Keratinocyte (primary cell): ENCODE measurements around the gene UTP15.

Experiments
- CTCF ChIP-seq, 3 experiments: IDR thresholded peaks in 1 of 3; conservative IDR thresholded peaks in 1 of 3; optimal IDR thresholded peaks in 1 of 3; 2 replicates in 2 of 3; 3 replicates in 1 of 3; pipeline versions ENCODE3 to v1.5.1; 2011; ENCODE audit warnings: low read length in 3 of 3, mild to moderate bottlenecking in 3 of 3, moderate library complexity in 2 of 3, control low read depth in 1 of 3, inconsistent platforms in 1 of 3; ENCODE audit not compliant: insufficient read depth in 2 of 3; ENCODE audit errors: extremely low read depth in 1 of 3
- EZH2 ChIP-seq: IDR thresholded peaks from one replicate; pipeline ENCODE4 v1.6.1; 2012; ENCODE audit warnings: inconsistent platforms, mild to moderate bottlenecking, low read length, moderate library complexity

GRCh38 chr5:73558950-73559349, 6.6 kb upstream of the UTP15 start:
- no peak for TF ChIP-seq CTCF (optimal IDR thresholded peaks at IDR 0.05 in 1 of 3, IDR thresholded peaks at IDR 0.05 in 1 of 3, conservative IDR thresholded peaks at IDR 0.05 in 1 of 3; ENCODE audit: extremely low read depth in 1 of 3, insufficient read depth in 2 of 3, low read length in 3 of 3)
- no peak for TF ChIP-seq EZH2
